Spleen (tissue), 7 donors: ENCODE results near the gene TIMM21.

Experiments used
- CTCF ChIP-seq, 11 experiments: fragments of 200-600 bp in 7 of 11; fragments of 450-650 bp in 4 of 11; sonication (generic) in 4 of 11; IDR thresholded peaks in 8 of 11; conservative IDR thresholded peaks in 3 of 11; 1 replicate in 7 of 11; 2 replicates in 4 of 11; pipeline versions ENCODE4 v1.4.0 to v1.8.0; 2016 to 2021; ENCODE audit warnings: antibody characterized with exemption in 11 of 11, inconsistent platforms in 4 of 11, mild to moderate bottlenecking in 1 of 11
- POLR2AphosphoS5 ChIP-seq, 3 donors: sonication (generic); formaldehyde crosslinking; IDR thresholded peaks; one replicate each; pipeline ENCODE4 v1.5.1; 2017; ENCODE audit warnings: antibody characterized with exemption in 3 of 3
- donor health status: DM: no; HTN: no; CAD: no; lungs with moderate emphysema.
- donor health status: DM: no; HTN: no; CAD: no.
- donor health status: DM: no; HTN: no; CAD: no.

- TF ChIP-seq CTCF (IDR thresholded peaks at IDR 0.05 in 8 of 11, conservative IDR thresholded peaks at IDR 0.05 in 3 of 11) (no peak), POLR2AphosphoS5 (IDR thresholded peaks at IDR 0.05) (no peak)
Measured at GRCh38 chr18:74132201-74132600, 16.1 kb upstream of the TIMM21 start.
